Fibroblast of lung (primary cell): ENCODE data around the gene SUMF1. TPM values are rescaled to one million over a fixed set of nuclear protein-coding genes. Genes with fewer than 3 reads are reported as not detected.

ENCODE experiments used
- DNase-seq, 2 donors: peaks; one replicate each; pipeline versions ENCODE4 v3.0.0 to v3.0.0-alpha.2; 2010; ENCODE audit warnings: low read depth in 2 of 2
- H2AFZ ChIP-seq: 2 replicates; pipeline ENCODE4 v1.5.1; 2012; ENCODE audit warnings: low read length, control low read depth, inconsistent platforms
- H3K27ac ChIP-seq: 2 replicates; pipeline ENCODE4 v1.5.1; 2011; ENCODE audit warnings: low read length, control low read depth; ENCODE audit not compliant: insufficient read depth
- H3K27me3 ChIP-seq: 2 replicates; pipeline ENCODE4 v1.5.1; 2011; ENCODE audit warnings: mild to moderate bottlenecking, low read length; ENCODE audit not compliant: control insufficient read depth, insufficient read depth
- H3K36me3 ChIP-seq: 2 replicates; pipeline ENCODE4 v1.5.1; 2011; ENCODE audit warnings: low read length; ENCODE audit not compliant: control insufficient read depth, insufficient read depth
- H3K4me1 ChIP-seq: 2 replicates; pipeline ENCODE4 v1.5.1; 2011; ENCODE audit warnings: low read length; ENCODE audit not compliant: control insufficient read depth, insufficient read depth; ENCODE audit errors: extremely low read depth
- H3K4me2 ChIP-seq: 2 replicates; pipeline ENCODE4 v1.5.1; 2011; ENCODE audit warnings: low read length, control low read depth; ENCODE audit not compliant: insufficient read depth; ENCODE audit errors: extremely low read depth
- H3K4me3 ChIP-seq, 4 experiments: fragments of 200-600 bp in 1 of 4; sonication (generic) in 1 of 4; replicated peaks in 1 of 4; 2 replicates each; pipeline ENCODE4 v1.5.1; 2011 to 2016; ENCODE audit warnings: low read length in 4 of 4, low read depth in 3 of 4, mild to moderate bottlenecking in 3 of 4, control low read depth in 2 of 4, inconsistent platforms in 1 of 4, mixed read lengths in 1 of 4; ENCODE audit not compliant: insufficient read depth in 1 of 4; ENCODE audit errors: control extremely low read depth in 1 of 4
- H3K79me2 ChIP-seq: 2 replicates; pipeline ENCODE4 v1.5.1; 2012; ENCODE audit warnings: mild to moderate bottlenecking, low read length, inconsistent platforms; ENCODE audit not compliant: control insufficient read depth, insufficient read depth
- H3K9ac ChIP-seq: 2 replicates; pipeline ENCODE4 v1.5.1; 2011; ENCODE audit warnings: mild to moderate bottlenecking, low read length, control low read depth; ENCODE audit not compliant: insufficient read depth
- H3K9me3 ChIP-seq: 2 replicates; pipeline ENCODE4 v1.5.1; 2012; ENCODE audit warnings: low read depth, low read length; ENCODE audit not compliant: control insufficient read depth, insufficient read depth
- H4K20me1 ChIP-seq: 2 replicates; pipeline ENCODE4 v1.5.1; 2011; ENCODE audit warnings: low read length; ENCODE audit not compliant: control insufficient read depth, insufficient read depth; ENCODE audit errors: extremely low read depth
- CTCF ChIP-seq, 2 donors: IDR thresholded peaks in 1 of 2; conservative IDR thresholded peaks in 1 of 2; 1 replicate in 1 of 2; 2 replicates in 1 of 2; pipeline ENCODE4 v1.5.1; 2011 to 2012; ENCODE audit warnings: low read length in 2 of 2, control low read depth in 1 of 2, inconsistent platforms in 1 of 2, low read depth in 1 of 2, mild to moderate bottlenecking in 1 of 2
- EZH2 ChIP-seq: IDR thresholded peaks from 2 replicates; pipeline ENCODE4 v1.5.1; 2012; ENCODE audit warnings: low read length, control low read depth, mild to moderate bottlenecking; ENCODE audit errors: missing control alignments
- polyA plus RNA-seq, 2 donors: library from polyadenylated mRNA; depleted of rRNA in 1 of 2; stranded (reverse) in 1 of 2; unstranded in 1 of 2; fragments of >200 nt; gene quantifications; 2 replicates each; pipeline ENCODE4 v1.2.1, GENCODE V29; 2011 to 2012; ENCODE audit warnings: missing spikeins in 1 of 2
- total RNA-seq: library from RNA; depleted of rRNA; stranded (reverse); fragments of >200 nt; gene quantifications from 2 replicates; pipeline ENCODE4 v1.2.1, GENCODE V29; 2014

SUMF1 gene
- total and polyA plus RNA-seq, 2 donors (not counting 1 experiment from before 2014, with no cell fraction given), result 50.0 to 64.6 TPM

- DNase-seq, result no peak
- Histone ChIP-seq H3K9ac (no peak overlapping the region), H3K4me1 (no peaks in the 10 kb centered on the region), H4K20me1 (no peaks in the 10 kb centered on the region), H3K79me2 (peaks cover 2% of the 10 kb centered on the region), H3K27me3 (no peaks in the 10 kb centered on the region), H3K4me3 (no peak overlapping the region), H3K9me3 (no peaks in the 10 kb centered on the region), H3K4me2 (no peak overlapping the region), H3K36me3 (no peaks in the 10 kb centered on the region), H2AFZ (no peak overlapping the region), H3K27ac (no peak overlapping the region)
- TF ChIP-seq EZH2 (no peak), CTCF (conservative IDR thresholded peaks at IDR 0.05 in 1 of 2, IDR thresholded peaks at IDR 0.05 in 1 of 2; ENCODE audit: low read depth in 1 of 2, low read length in 2 of 2) (no peak)
These were observed 4.6 kb downstream of the SUMF1 start for GRCh38 chr3:4462369-4463040.

- Histone ChIP-seq H3K79me2 (peaks cover under 1% of the 10 kb centered on the region), H3K4me1 (no peaks in the 10 kb centered on the region), H2AFZ (no peak overlapping the region), H3K27ac (no peak overlapping the region), H3K27me3 (no peaks in the 10 kb centered on the region), H4K20me1 (no peaks in the 10 kb centered on the region), H3K4me2 (no peak overlapping the region), H3K4me3 (no peak overlapping the region), H3K9me3 (no peaks in the 10 kb centered on the region), H3K9ac (no peak overlapping the region), H3K36me3 (no peaks in the 10 kb centered on the region)
- DNase-seq, result no peak
- TF ChIP-seq CTCF (conservative IDR thresholded peaks at IDR 0.05 in 1 of 2, IDR thresholded peaks at IDR 0.05 in 1 of 2; ENCODE audit: low read depth in 1 of 2, low read length in 2 of 2), result no peak
These were observed 5.5 kb downstream of the SUMF1 start for GRCh38 chr3:4461468-4462090.

DNA sequence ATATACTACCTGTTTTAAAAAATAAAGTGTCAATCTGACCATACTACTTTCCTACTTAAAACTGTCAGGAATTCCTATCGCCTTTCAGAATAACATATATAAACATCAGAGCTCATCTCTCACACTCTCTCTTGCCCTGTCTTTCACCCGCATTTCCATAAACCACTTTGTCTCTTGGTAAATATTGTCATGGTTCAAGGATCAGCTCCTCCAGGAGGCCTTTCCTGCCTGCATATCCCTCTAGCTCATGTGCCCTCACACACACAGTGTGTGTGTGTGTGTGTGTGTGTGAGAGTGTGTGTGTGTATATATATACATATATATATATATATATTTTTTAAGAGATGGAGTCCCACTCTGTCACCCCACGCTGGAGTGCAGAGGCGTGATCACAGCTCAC lies 6.7 kb downstream of the SUMF1 start:
- TF ChIP-seq CTCF (conservative IDR thresholded peaks at IDR 0.05 in 1 of 2, IDR thresholded peaks at IDR 0.05 in 1 of 2; ENCODE audit: low read depth in 1 of 2, low read length in 2 of 2), result no peak
- no peak for TF ChIP-seq EZH2
- H3K36me3 ChIP-seq, result no peaks in the 10 kb centered on the region
- no peaks in the 10 kb centered on the region for H3K27me3 ChIP-seq
- H3K4me2 ChIP-seq, result no peak overlapping the region
- H2AFZ ChIP-seq, result no peak overlapping the region
- no peaks in the 10 kb centered on the region for H4K20me1 ChIP-seq
- no peak for DNase-seq
- no peak overlapping the region for H3K4me3 ChIP-seq
- no peak overlapping the region for H3K27ac ChIP-seq
- no peaks in the 10 kb centered on the region for H3K4me1 ChIP-seq
- H3K9me3 ChIP-seq, result no peaks in the 10 kb centered on the region
- no peaks in the 10 kb centered on the region for H3K79me2 ChIP-seq
- H3K9ac ChIP-seq, result no peak overlapping the region
